GM12878 (cell line): ENCODE results near the gene DNAJA1. TPM values are rescaled to one million over a fixed set of nuclear protein-coding genes. Genes with fewer than 3 reads are reported as not detected.

Source experiments
- ATAC-seq: fragments of 200-7000 bp; cut with Tn5 transposase; 3 replicates; pipeline ENCODE4 v1.9.1; 2020; ENCODE audit warnings: mild to moderate bottlenecking, moderate library complexity
- BruUV-seq: library from RNA; stranded (reverse); fragments of 400-500 nt; replicated peaks from 2 replicates; lab custom pipeline; 2021; lab: Mats Ljungman, UMichigan
- CTCF ChIA-PET: fragments of 300-600 bp; sonication (Branson Sonifier 250); formaldehyde crosslinking; extraction: SDS; loops from one replicate; lab custom pipeline; 2021; ENCODE audit warnings: inconsistent platforms; lab: Yijun Ruan, JAX
- POLR2A ChIA-PET: fragments of 350-600 bp; formaldehyde crosslinking; extraction: SDS; loops from one replicate; lab custom pipeline; 2021; ENCODE audit warnings: inconsistent platforms; lab: Charles Lee
- RAD21 ChIA-PET: fragments of 300-600 bp; sonication (Branson Sonifier 250); formaldehyde crosslinking; loops from one replicate; lab custom pipeline; 2023; ENCODE audit warnings: antibody characterized with exemption; ENCODE audit not compliant: unreplicated experiment; lab: Charles Lee
- SMC1A ChIA-PET: fragments of 300-600 bp; sonication (Branson Sonifier 250); formaldehyde crosslinking; loops from one replicate; lab custom pipeline; 2023; ENCODE audit not compliant: unreplicated experiment, uncharacterized antibody; lab: Charles Lee
- DNase-seq: peaks from one replicate; pipeline ENCODE4 v3.0.0-alpha.2; 2011; ENCODE audit warnings: low read depth, low spot score
- FAIRE-seq: peaks from 3 replicates; lab custom pipeline; 2011; peaks lifted over from hg19 to GRCh38; lab: Jason Lieb, UNC
- H2AFZ ChIP-seq: 2 replicates; pipeline ENCODE4 v1.6.0; 2011; ENCODE audit warnings: low read depth, low read length, control low read depth; ENCODE audit not compliant: control insufficient read depth
- H3K27ac ChIP-seq: 2 replicates; pipeline ENCODE4 v1.5.1; 2011; ENCODE audit warnings: control low read depth; ENCODE audit not compliant: control insufficient read depth, insufficient read depth
- H3K27me3 ChIP-seq, 2 experiments: replicated peaks in 1 of 2; 2 replicates each; pipeline versions ENCODE4 v1.6.0 to v1.6.1; 2011; ENCODE audit warnings: low read length in 1 of 2; ENCODE audit not compliant: control insufficient read depth in 2 of 2, insufficient read depth in 2 of 2
- H3K36me3 ChIP-seq, 2 experiments: 2 replicates each; pipeline ENCODE4 v1.5.1; 2011; ENCODE audit warnings: low read length in 1 of 2; ENCODE audit not compliant: control insufficient read depth in 2 of 2, insufficient read depth in 2 of 2
- H3K4me1 ChIP-seq: 2 replicates; pipeline ENCODE4 v1.6.1; 2011; ENCODE audit warnings: mild to moderate bottlenecking, low read length, moderate library complexity, mixed read lengths; ENCODE audit not compliant: control insufficient read depth, insufficient read depth
- H3K4me2 ChIP-seq: 2 replicates; pipeline ENCODE4 v1.6.0; 2011; ENCODE audit warnings: control low read depth; ENCODE audit not compliant: control insufficient read depth, insufficient read depth
- H3K4me3 ChIP-seq: fragments of 200-600 bp; sonication (generic); 2 replicates; pipeline ENCODE4 v1.5.1; 2016
- H3K79me2 ChIP-seq: 2 replicates; pipeline ENCODE4 v1.6.0; 2011; ENCODE audit warnings: low read length; ENCODE audit not compliant: control insufficient read depth, insufficient read depth
- H3K9ac ChIP-seq: 2 replicates; pipeline ENCODE4 v1.8.0; 2011; ENCODE audit warnings: low read length, control low read depth, mixed read lengths; ENCODE audit not compliant: control insufficient read depth, insufficient read depth
- H3K9me3 ChIP-seq: replicated peaks from 3 replicates; pipeline ENCODE4 v1.5.1; 2011; ENCODE audit warnings: mild to moderate bottlenecking, low read length; ENCODE audit not compliant: control insufficient read depth, insufficient read depth
- H4K20me1 ChIP-seq: 2 replicates; pipeline ENCODE4 v1.6.0; 2011; ENCODE audit not compliant: control insufficient read depth, insufficient read depth
- CBFB ChIP-seq: IDR thresholded peaks from 2 replicates; pipeline ENCODE4 v1.6.1; 2016; ENCODE audit warnings: antibody characterized with exemption, low read depth
- CBX5 ChIP-seq: sonication (generic); IDR thresholded peaks from 2 replicates; pipeline ENCODE4 v1.6.1; 2016; ENCODE audit warnings: low read depth, moderate library complexity, mild to moderate bottlenecking, inconsistent platforms
- CHD1 ChIP-seq: IDR thresholded peaks from 2 replicates; pipeline ENCODE4 v1.6.1; 2012; ENCODE audit warnings: low read depth, low read length, improper control_type of control experiment
- EZH2 ChIP-seq: IDR thresholded peaks from 2 replicates; pipeline ENCODE4 v1.6.1; 2012; ENCODE audit warnings: low read depth, mild to moderate bottlenecking, control low read depth, inconsistent platforms, low read length, borderline replicate concordance; ENCODE audit not compliant: control insufficient read depth
- GABPA ChIP-seq: IDR thresholded peaks from 2 replicates; pipeline ENCODE4 v1.6.1; 2014; ENCODE audit warnings: antibody characterized with exemption, low read depth, mild to moderate bottlenecking, inconsistent platforms
- KAT2A ChIP-seq: conservative IDR thresholded peaks from 2 replicates; pipeline ENCODE4 v1.6.1; 2011; ENCODE audit warnings: low read depth, low read length; ENCODE audit not compliant: control insufficient read depth
- NR2C2 ChIP-seq: IDR thresholded peaks from 2 replicates; pipeline ENCODE4 v1.6.1; 2011; ENCODE audit warnings: borderline replicate concordance, low read depth; ENCODE audit not compliant: control insufficient read depth, insufficient read length
- RB1 ChIP-seq: fragments of 450-650 bp; formaldehyde crosslinking; IDR thresholded peaks from 2 replicates; pipeline ENCODE4 v1.6.1; 2017; ENCODE audit warnings: mild to moderate bottlenecking, borderline replicate concordance
- RCOR1 ChIP-seq: conservative IDR thresholded peaks from 2 replicates; pipeline ENCODE4 v1.6.1; 2012; ENCODE audit warnings: low read depth, low read length, improper control_type of control experiment
- SREBF2 ChIP-seq: IDR thresholded peaks from 2 replicates; pipeline ENCODE4 v1.6.1; 2012; ENCODE audit warnings: mild to moderate bottlenecking, low read length
- TCF3 ChIP-seq: IDR thresholded peaks from 2 replicates; pipeline ENCODE4 v1.6.1; 2012; ENCODE audit warnings: low read depth, mild to moderate bottlenecking, low read length, borderline replicate concordance; ENCODE audit not compliant: insufficient read depth
- WGBS: methylation state at CpG from one replicate; pipeline ENCODE4 v1.1.6; 2016; ENCODE audit warnings: low lambda C conversion rate; ENCODE audit not compliant: insufficient replicate concordance, insufficient coverage; ENCODE audit errors: missing lambda C conversion rate; 5-methylcytosine and 5-hydroxymethylcytosine counted together
- in situ Hi-C: fragments of 300-500 bp; cut with MboI; formaldehyde crosslinking; loops from 9 replicates; pipeline ENCODE4 v1.14.3; 2018; ENCODE audit warnings: mixed read lengths
- intact Hi-C: fragments of 100-400 bp; cut with micrococcal nuclease; formaldehyde crosslinking; loops from one replicate; pipeline ENCODE4 v1.14.2; 2022; ENCODE audit not compliant: unreplicated experiment
- polyA plus RNA-seq, 11 experiments: library from polyadenylated mRNA; depleted of rRNA in 4 of 11; unstranded in 6 of 11; stranded (reverse) in 5 of 11; fragments of >200 nt; fragmentation: Nextera tagmentation in 4 of 11; fragmentation: Illumina TruSeq in 1 of 11; extraction: Ambion mirVana in 4 of 11; extraction: Trizol in 1 of 11; gene quantifications; 1 replicate in 1 of 11; 2 replicates in 10 of 11; pipeline versions ENCODE4 v1.2.1 to v1.2.3, GENCODE V29; 2011 to 2016; ENCODE audit warnings: inconsistent platforms in 2 of 11, missing spikeins in 2 of 11, low read depth in 1 of 11
- total RNA-seq, 4 experiments: library from RNA; depleted of rRNA in 3 of 4; stranded (reverse); fragments of >200 nt in 3 of 4; fragmentation: Illumina TruSeq in 1 of 4; extraction: Trizol in 1 of 4; gene quantifications; 2 replicates each; pipeline versions ENCODE4 v1.2.1 to v1.2.3, GENCODE V29; 2013 to 2021
- TF ChIP-seq, protein P1 (sequence below): IDR thresholded peaks from 2 replicates; pipeline ENCODE4 v1.6.1; 2012; ENCODE audit warnings: low read depth, low read length, improper control_type of control experiment
- TF ChIP-seq, protein P2 (sequence below): fragments of 450-650 bp; IDR thresholded peaks from 2 replicates; pipeline ENCODE4 v1.6.1; 2017; ENCODE audit warnings: mild to moderate bottlenecking, moderate library complexity
- TF ChIP-seq, protein P3 (sequence below): fragments of 450-650 bp; IDR thresholded peaks from 2 replicates; pipeline ENCODE4 v1.6.1; 2014; ENCODE audit warnings: mild to moderate bottlenecking
- TF ChIP-seq, protein P4 (sequence below): IDR thresholded peaks from 2 replicates; pipeline ENCODE4 v1.6.1; 2011; ENCODE audit warnings: borderline replicate concordance, low read depth, mild to moderate bottlenecking, moderate library complexity, mixed read lengths, low read length; ENCODE audit not compliant: insufficient read depth; ENCODE audit errors: extremely low read length

Gene DNAJA1
- total and polyA plus RNA-seq, 10 of the 15 experiments (the other 5 are each of a cell fraction or from before 2014, with no cell fraction given), result 69.7 to 206 (median 146) TPM

DNA sequence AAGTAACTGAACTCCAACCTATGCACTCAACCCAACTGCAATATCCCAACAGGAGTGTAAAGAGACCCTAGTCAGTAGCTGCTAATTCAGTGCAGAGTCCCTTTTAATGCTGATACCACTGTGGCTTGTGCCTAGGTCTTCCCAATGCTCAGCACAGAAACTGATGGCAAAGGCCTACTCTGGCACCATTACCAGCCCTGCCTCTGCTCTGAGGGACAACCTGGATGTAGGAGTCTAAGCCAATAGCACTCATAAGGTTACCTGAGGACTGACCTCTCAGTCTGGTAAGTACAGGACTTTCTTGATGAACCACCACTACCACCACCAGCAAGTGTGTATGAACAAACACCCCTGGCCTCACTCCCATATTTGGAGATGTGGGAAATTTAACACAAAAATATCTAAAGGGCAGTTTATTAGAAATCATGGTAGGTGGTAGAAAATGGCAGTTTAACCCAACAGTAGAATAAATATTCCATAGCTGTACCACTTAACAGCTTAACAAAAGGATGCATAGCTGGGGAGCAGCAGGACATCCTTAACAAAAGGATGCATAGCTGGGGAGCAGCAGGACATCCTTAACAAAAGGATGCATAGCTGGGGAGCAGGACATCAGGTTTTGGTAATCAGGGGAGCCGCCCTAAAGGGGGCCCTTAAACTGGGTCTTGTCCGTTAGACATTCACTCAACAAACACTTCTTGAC is 11.0 kb upstream of the DNAJA1 start:
- Histone ChIP-seq H3K79me2 (no peaks in the 10 kb centered on the region), H3K9me3 (no peaks in the 10 kb centered on the region), H3K4me3 (no peak overlapping the region), H3K27me3 (no peaks in the 10 kb centered on the region), H4K20me1 (no peaks in the 10 kb centered on the region), H2AFZ (no peak overlapping the region), H3K27ac (no peak overlapping the region), H3K9ac (no peak overlapping the region), H3K4me1 (no peaks in the 10 kb centered on the region), H3K4me2 (no peak overlapping the region), H3K36me3 (no peaks in the 10 kb centered on the region)
- FAIRE-seq (no peak), DNase-seq (no peak), ATAC-seq (no peak)
- BruUV-seq, result no TSS peak
- CTCF ChIA-PET, result no interaction called here
- TF ChIP-seq, protein P1, sequence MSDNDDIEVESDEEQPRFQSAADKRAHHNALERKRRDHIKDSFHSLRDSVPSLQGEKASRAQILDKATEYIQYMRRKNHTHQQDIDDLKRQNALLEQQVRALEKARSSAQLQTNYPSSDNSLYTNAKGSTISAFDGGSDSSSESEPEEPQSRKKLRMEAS, result no peak
- TF ChIP-seq CHD1 (no peak), CBX5 (no peak), TCF3 (no peak), EZH2 (no peak), RB1 (no peak), RCOR1 (no peak), KAT2A (no peak), CBFB (no peak), NR2C2 (no peak), GABPA (no peak), SREBF2 (no peak)
- TF ChIP-seq, protein P2, sequence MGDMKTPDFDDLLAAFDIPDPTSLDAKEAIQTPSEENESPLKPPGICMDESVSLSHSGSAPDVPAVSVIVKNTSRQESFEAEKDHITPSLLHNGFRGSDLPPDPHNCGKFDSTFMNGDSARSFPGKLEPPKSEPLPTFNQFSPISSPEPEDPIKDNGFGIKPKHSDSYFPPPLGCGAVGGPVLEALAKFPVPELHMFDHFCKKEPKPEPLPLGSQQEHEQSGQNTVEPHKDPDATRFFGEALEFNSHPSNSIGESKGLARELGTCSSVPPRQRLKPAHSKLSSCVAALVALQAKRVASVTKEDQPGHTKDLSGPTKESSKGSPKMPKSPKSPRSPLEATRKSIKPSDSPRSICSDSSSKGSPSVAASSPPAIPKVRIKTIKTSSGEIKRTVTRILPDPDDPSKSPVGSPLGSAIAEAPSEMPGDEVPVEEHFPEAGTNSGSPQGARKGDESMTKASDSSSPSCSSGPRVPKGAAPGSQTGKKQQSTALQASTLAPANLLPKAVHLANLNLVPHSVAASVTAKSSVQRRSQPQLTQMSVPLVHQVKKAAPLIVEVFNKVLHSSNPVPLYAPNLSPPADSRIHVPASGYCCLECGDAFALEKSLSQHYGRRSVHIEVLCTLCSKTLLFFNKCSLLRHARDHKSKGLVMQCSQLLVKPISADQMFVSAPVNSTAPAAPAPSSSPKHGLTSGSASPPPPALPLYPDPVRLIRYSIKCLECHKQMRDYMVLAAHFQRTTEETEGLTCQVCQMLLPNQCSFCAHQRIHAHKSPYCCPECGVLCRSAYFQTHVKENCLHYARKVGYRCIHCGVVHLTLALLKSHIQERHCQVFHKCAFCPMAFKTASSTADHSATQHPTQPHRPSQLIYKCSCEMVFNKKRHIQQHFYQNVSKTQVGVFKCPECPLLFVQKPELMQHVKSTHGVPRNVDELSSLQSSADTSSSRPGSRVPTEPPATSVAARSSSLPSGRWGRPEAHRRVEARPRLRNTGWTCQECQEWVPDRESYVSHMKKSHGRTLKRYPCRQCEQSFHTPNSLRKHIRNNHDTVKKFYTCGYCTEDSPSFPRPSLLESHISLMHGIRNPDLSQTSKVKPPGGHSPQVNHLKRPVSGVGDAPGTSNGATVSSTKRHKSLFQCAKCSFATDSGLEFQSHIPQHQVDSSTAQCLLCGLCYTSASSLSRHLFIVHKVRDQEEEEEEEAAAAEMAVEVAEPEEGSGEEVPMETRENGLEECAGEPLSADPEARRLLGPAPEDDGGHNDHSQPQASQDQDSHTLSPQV, result no peak
- TF ChIP-seq, protein P3, sequence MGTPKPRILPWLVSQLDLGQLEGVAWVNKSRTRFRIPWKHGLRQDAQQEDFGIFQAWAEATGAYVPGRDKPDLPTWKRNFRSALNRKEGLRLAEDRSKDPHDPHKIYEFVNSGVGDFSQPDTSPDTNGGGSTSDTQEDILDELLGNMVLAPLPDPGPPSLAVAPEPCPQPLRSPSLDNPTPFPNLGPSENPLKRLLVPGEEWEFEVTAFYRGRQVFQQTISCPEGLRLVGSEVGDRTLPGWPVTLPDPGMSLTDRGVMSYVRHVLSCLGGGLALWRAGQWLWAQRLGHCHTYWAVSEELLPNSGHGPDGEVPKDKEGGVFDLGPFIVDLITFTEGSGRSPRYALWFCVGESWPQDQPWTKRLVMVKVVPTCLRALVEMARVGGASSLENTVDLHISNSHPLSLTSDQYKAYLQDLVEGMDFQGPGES, result no peak
- TF ChIP-seq, protein P4, sequence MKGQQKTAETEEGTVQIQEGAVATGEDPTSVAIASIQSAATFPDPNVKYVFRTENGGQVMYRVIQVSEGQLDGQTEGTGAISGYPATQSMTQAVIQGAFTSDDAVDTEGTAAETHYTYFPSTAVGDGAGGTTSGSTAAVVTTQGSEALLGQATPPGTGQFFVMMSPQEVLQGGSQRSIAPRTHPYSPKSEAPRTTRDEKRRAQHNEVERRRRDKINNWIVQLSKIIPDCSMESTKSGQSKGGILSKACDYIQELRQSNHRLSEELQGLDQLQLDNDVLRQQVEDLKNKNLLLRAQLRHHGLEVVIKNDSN, result no peak
- RAD21 ChIA-PET, result no interaction called here
- POLR2A ChIA-PET, result interaction anchor here (0.9 kb wide), 2 partner anchors 10 to 11 kb away, joined by 3 to 5 read pairs; partner anchors contain the start of gene DNAJA1
- in situ Hi-C loops (no loop called here), intact Hi-C loops (no loop called here)
- WGBS, result 100% methylated on average over 2 of the region's 2 CpGs
- SMC1A ChIA-PET, result interaction anchor here (0.8 to 1.9 kb wide), 3 partner anchors 10 to 14 kb away, joined by 3 to 4 read pairs (median 4); no protein-coding TSS in a partner anchor
